GM19452 (cell line): ENCODE results near the gene SYT17.

ENCODE experiments used
- ATAC-seq: cut with Tn5 transposase; IDR thresholded peaks from one replicate; pipeline ENCODE4 v1.9.1; 2021; ENCODE audit not compliant: unreplicated experiment

Gene SYT17

GRCh38 chr16:19167710-19168370 is at the start of gene SYT17:
SYT17 (plus strand) TSS chr16:19168240; CDS start chr16:19168647, 407 bp downstream.
- no peak for ATAC-seq

GRCh38 chr16:19118938-19119431 is 49.1 kb upstream of the SYT17 start:
- no peak for ATAC-seq

GRCh38 chr16:19119564-19119963 is 48.5 kb upstream of the SYT17 start:
- no peak for ATAC-seq

GRCh38 chr16:19123535-19124178 is 44.4 kb upstream of the SYT17 start:
- no peak for ATAC-seq

GRCh38 chr16:19126300-19126699 is 41.7 kb upstream of the SYT17 start:
- no peak for ATAC-seq

- peak; percentile 30 for ATAC-seq
Measured at GRCh38 chr16:19127205-19127604, 40.8 kb upstream of the SYT17 start.

- ATAC-seq, result peak; percentile 58
Measured at GRCh38 chr16:19127674-19128131, 40.3 kb upstream of the SYT17 start.

- no peak for ATAC-seq
Measured at GRCh38 chr16:19128454-19129200, 39.4 kb upstream of the SYT17 start.

GRCh38 chr16:19130385-19130784 is 37.7 kb upstream of the SYT17 start:
- ATAC-seq, result no peak

GRCh38 chr16:19130852-19131824 is 36.9 kb upstream of the SYT17 start:
- no peak for ATAC-seq

GRCh38 chr16:19131825-19132218 is 36.2 kb upstream of the SYT17 start:
- ATAC-seq, result no peak

- ATAC-seq, result no peak
Measured at GRCh38 chr16:19132255-19132654, 35.8 kb upstream of the SYT17 start.

- no peak for ATAC-seq
Measured at GRCh38 chr16:19132898-19133297, 35.1 kb upstream of the SYT17 start.

GRCh38 chr16:19133600-19133999 is 34.4 kb upstream of the SYT17 start:
- no peak for ATAC-seq

- ATAC-seq, result no peak
Measured at GRCh38 chr16:19135201-19135842, 32.7 kb upstream of the SYT17 start.

- no peak for ATAC-seq
Measured at GRCh38 chr16:19135896-19136438, 32.1 kb upstream of the SYT17 start.

- no peak for ATAC-seq
Measured at GRCh38 chr16:19136549-19137196, 31.4 kb upstream of the SYT17 start.

GRCh38 chr16:19137201-19138128 is 30.6 kb upstream of the SYT17 start:
- no peak for ATAC-seq
